Left lung (tissue), 10 donors: ENCODE data around the gene FMNL3. TPM values are rescaled to one million over a fixed set of nuclear protein-coding genes. Genes with fewer than 3 reads are reported as not detected.

Experiments used
- ATAC-seq: fragments of 200-7000 bp; cut with Tn5 transposase; one replicate; pipeline ENCODE4 v1.9.1; 2020; ENCODE audit warnings: moderate library complexity
- DNase-seq, 4 donors: peaks; one replicate each; pipeline ENCODE4 v3.0.0-alpha.2; 2013 to 2020
- H3K27ac ChIP-seq, 2 donors: fragments of 200-600 bp; sonication (generic) in 1 of 2; one replicate each; pipeline versions ENCODE4 v1.5.0 to v1.8.0; 2020 to 2021
- H3K27me3 ChIP-seq, 2 donors: fragments of 200-600 bp; sonication (generic) in 1 of 2; one replicate each; pipeline versions ENCODE4 v1.5.0 to v1.8.0; 2020 to 2021
- H3K36me3 ChIP-seq, 2 donors: fragments of 200-600 bp; sonication (generic) in 1 of 2; one replicate each; pipeline versions ENCODE4 v1.5.0 to v1.8.0; 2020 to 2021
- H3K4me1 ChIP-seq, 2 donors: fragments of 200-600 bp; one replicate each; pipeline ENCODE4 v1.8.0; 2021
- H3K4me3 ChIP-seq, 2 donors: fragments of 200-600 bp; sonication (generic) in 1 of 2; one replicate each; pipeline versions ENCODE4 v1.5.0 to v1.8.0; 2020 to 2021; ENCODE audit warnings: mild to moderate bottlenecking in 1 of 2
- H3K9me3 ChIP-seq, 2 donors: fragments of 200-600 bp; sonication (generic) in 1 of 2; one replicate each; pipeline versions ENCODE4 v1.5.0 to v1.8.0; 2020 to 2021
- intact Hi-C, 2 donors: fragments of 100-400 bp; cut with DNase I; formaldehyde crosslinking; loops; one replicate each; pipeline versions ENCODE4 v1.11.2 to v1.14.2; 2022
- polyA plus RNA-seq, 6 donors: library from polyadenylated mRNA; unstranded; fragments of 120-200 nt; gene quantifications; one replicate each; pipeline ENCODE4 v1.2.1, GENCODE V29; 2013; ENCODE audit not compliant: insufficient read length in 6 of 6
- total RNA-seq, 2 donors: library from RNA; stranded (reverse); fragmentation: NEBNext Ultra II Directional; extraction: Animal tissue kit (Norgen Biotek cat#: 25700); gene quantifications; one replicate each; pipeline ENCODE4 v1.2.1, GENCODE V29; 2021
- TF ChIP-seq, protein P1 (sequence below), 2 donors: fragments of 200-600 bp; sonication (generic) in 1 of 2; IDR thresholded peaks; one replicate each; pipeline versions ENCODE4 v1.5.0 to v1.8.0; 2021; ENCODE audit warnings: antibody characterized with exemption in 2 of 2
- donor health status: DM: no; HTN: yes; CAD: no.
- donor health status: DM: no; HTN: no; CAD: no.

FMNL3 gene
- total and polyA plus RNA-seq, 8 donors, result 30.0 to 61.7 (median 57.5) TPM

DNA sequence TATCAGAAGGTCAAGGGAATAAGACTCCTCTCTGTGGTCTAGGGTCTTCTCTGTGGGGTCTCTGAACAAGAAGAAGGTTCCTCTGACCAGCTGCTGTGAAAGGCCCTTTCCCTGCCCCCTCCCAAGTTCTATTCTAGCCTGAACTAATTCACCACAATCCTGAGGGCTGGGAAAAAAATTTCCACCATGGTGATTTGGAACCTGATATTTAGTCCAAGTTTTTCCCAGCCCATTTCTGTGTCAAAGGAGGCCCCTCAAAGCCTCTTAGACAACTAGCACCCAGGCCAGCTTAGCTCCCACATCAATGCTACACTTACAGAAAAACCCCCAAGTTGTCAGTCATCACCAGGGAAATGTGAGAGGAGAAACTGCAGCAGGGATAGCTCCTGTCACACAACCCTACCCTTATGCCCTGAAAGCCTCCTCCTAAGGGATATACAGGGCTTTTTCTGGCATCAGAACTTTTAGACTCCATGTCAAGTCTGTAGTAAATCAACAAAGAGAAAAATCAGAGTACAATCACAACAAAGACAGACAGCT, 4.5 kb downstream of the FMNL3 start:
- Histone ChIP-seq H3K36me3 (no peaks in the 10 kb centered on the region), H3K27me3 (no peaks in the 10 kb centered on the region), H3K4me1 (peaks cover 41 to 64% of the 10 kb centered on the region in 2 donors), H3K9me3 (no peaks in the 10 kb centered on the region), H3K4me3 (no peak overlapping the region), H3K27ac (peak overlapping the region; percentile 4 to 19)
- ATAC-seq (no peak), DNase-seq (no peak)
- intact Hi-C loops, result no loop called here
- TF ChIP-seq, protein P1, sequence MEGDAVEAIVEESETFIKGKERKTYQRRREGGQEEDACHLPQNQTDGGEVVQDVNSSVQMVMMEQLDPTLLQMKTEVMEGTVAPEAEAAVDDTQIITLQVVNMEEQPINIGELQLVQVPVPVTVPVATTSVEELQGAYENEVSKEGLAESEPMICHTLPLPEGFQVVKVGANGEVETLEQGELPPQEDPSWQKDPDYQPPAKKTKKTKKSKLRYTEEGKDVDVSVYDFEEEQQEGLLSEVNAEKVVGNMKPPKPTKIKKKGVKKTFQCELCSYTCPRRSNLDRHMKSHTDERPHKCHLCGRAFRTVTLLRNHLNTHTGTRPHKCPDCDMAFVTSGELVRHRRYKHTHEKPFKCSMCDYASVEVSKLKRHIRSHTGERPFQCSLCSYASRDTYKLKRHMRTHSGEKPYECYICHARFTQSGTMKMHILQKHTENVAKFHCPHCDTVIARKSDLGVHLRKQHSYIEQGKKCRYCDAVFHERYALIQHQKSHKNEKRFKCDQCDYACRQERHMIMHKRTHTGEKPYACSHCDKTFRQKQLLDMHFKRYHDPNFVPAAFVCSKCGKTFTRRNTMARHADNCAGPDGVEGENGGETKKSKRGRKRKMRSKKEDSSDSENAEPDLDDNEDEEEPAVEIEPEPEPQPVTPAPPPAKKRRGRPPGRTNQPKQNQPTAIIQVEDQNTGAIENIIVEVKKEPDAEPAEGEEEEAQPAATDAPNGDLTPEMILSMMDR (IDR thresholded peaks at IDR 0.05), result no peak

DNA sequence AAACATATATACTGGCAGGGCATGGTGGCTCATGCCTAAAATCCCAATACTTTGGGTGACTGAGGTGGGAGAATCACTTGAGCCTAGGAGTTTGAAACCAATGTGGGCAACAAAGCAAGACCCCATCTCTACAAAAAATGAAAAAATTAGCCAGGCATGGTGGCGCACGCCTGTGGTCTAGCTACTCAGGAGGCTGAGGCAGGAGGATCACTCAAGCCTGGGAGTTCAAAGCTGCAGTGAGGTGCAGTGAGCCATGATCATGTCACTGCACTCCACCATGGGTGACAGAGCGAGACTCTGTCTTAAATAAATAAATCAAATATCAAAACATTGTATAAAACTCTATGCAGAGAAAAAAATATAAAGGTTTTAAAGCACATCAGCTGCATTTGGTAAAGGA, 5.2 kb downstream of the FMNL3 start:
- Histone ChIP-seq H3K9me3 (no peaks in the 10 kb centered on the region), H3K36me3 (no peaks in the 10 kb centered on the region), H3K27ac (no peak overlapping the region), H3K4me1 (peaks cover 41 to 68% of the 10 kb centered on the region in 2 donors), H3K27me3 (no peaks in the 10 kb centered on the region), H3K4me3 (no peak overlapping the region)
- DNase-seq (no peak), ATAC-seq (no peak)
- TF ChIP-seq, protein P1 (IDR thresholded peaks at IDR 0.05), result no peak
- intact Hi-C loops, result no loop called here

DNA sequence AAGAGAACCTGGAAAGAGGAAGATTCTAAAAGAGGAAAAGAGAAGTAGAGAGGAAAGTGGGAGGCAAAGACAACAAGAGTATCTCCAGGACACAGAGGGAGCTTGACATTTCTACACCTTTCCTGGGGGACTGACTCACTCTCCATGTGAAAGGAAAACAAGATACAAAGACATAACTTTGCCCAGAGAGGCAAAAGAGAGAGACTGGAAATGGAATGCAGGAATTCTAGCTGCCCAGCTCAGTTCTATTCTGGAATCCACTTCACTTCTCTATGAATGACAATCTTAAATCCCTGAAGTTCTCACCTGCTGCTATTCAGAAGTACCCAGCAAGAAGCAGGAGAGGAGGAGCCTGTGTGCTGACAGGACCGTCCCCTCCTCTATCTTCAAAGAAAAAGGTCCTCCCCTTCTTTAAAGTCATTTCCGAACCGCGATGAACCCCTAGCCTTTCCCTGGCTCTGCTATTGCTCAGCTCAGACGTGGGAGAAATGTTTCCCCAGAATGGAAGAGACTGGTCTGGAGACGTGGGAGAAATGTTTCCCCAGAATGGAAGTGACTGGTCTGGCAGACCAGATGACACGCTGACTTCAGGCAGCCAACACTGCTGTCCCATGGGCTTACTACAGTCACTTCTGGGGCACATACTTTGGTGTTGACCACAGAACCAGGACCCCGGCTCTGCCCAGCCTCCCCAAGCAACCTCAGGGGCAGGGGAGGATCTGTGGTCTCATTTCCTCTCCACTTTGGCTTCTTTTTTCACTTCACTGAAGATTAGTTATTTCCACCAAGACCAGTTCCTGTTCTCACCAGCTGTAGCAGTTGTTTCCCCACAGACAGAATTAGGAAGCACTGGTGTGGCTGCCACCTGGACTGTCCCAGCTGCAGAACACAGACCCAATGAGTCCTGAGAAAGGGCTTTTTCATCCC, 8.3 kb downstream of the FMNL3 start:
- TF ChIP-seq, protein P1 (IDR thresholded peaks at IDR 0.05), result no peak
- Histone ChIP-seq H3K4me3 (no peak overlapping the region), H3K27me3 (no peaks in the 10 kb centered on the region), H3K9me3 (no peaks in the 10 kb centered on the region), H3K4me1 (peaks cover 27 to 52% of the 10 kb centered on the region in 2 donors), H3K36me3 (no peaks in the 10 kb centered on the region), H3K27ac (peak overlapping the region; percentile 51 to 79)
- intact Hi-C loops, result no loop called here
- DNase-seq (no peak), ATAC-seq (peak; percentile 90)

DNA sequence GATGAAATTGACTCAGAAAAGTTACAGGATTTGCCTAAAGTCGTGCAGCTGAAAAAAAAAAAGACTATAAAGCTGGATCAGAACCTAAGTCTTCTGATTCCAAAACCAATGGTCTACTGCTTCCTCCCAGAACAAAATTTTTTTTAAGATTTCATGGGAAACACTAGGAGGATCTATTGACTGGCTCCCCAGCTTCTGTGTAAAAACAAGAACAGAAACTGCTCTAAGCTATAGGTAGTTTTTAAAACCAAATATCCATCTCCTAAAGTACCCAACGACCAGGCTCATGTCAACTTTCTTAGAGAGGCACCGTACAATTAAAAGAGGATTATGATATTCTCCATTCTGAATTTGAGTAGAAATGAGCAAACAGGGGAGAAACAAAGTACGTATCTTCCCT, 9.4 kb downstream of the FMNL3 start:
- Histone ChIP-seq H3K27ac (no peak overlapping the region), H3K36me3 (no peaks in the 10 kb centered on the region), H3K4me1 (peaks cover 19 to 42% of the 10 kb centered on the region in 2 donors), H3K27me3 (no peaks in the 10 kb centered on the region), H3K4me3 (no peak overlapping the region), H3K9me3 (no peaks in the 10 kb centered on the region)
- ATAC-seq (no peak), DNase-seq (no peak)
- TF ChIP-seq, protein P1 (IDR thresholded peaks at IDR 0.05), result no peak
- intact Hi-C loops, result no loop called here

DNA sequence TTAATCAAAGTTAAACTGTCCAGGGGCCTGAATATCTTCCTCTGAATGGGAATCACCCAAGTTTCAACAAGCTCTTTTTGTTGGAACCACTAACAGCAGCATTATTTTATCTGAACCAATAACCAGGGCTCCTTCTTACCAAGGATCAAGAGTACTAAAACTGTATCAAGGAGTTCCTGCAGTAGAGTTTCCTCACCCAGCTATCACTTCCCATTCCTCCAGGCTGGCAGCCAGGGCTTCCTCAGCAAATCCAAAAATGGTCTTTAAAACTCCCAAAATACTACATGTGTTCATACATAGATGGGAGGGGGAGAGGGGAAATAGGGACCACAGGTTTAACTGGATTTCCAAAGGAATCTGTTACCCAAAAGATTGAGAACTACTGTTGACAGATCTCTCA, 10.5 kb downstream of the FMNL3 start:
- Histone ChIP-seq H3K27ac (no peak overlapping the region), H3K36me3 (no peaks in the 10 kb centered on the region), H3K4me1 (peaks cover 19 to 38% of the 10 kb centered on the region in 2 donors), H3K4me3 (no peak overlapping the region), H3K27me3 (no peaks in the 10 kb centered on the region), H3K9me3 (no peaks in the 10 kb centered on the region)
- TF ChIP-seq, protein P1 (IDR thresholded peaks at IDR 0.05), result no peak
- intact Hi-C loops, result no loop called here
- ATAC-seq (no peak), DNase-seq (no peak)
